HepG2 (cell line): ENCODE measurements around the gene TECTB. TPM values are rescaled to one million over a fixed set of nuclear protein-coding genes. Genes with fewer than 3 reads are reported as not detected.

Experiments used
- ARID5B ChIP-seq: IDR thresholded peaks from 2 replicates; pipeline ENCODE4 v1.4.0; 2020; ENCODE audit warnings: mild to moderate bottlenecking, missing genetic modification reagents
- ATF7-NPFF ChIP-seq: sonication (generic); formaldehyde crosslinking; IDR thresholded peaks from 2 replicates; pipeline ENCODE4 v1.8.1; 2023; ENCODE audit warnings: mild to moderate bottlenecking, low read depth, missing genetic modification reagents, moderate library complexity
- EZH2 ChIP-seq: conservative IDR thresholded peaks from 2 replicates; pipeline ENCODE4 v1.6.1; 2012; ENCODE audit warnings: mild to moderate bottlenecking, low read depth, low read length, moderate library complexity
- HNRNPUL1 ChIP-seq: fragments of 200-400 bp; formaldehyde crosslinking; IDR thresholded peaks from 2 replicates; pipeline ENCODE4 v1.6.1; 2017; ENCODE audit warnings: low read depth, mild to moderate bottlenecking, low read length, moderate library complexity
- MED8 ChIP-seq: sonication (generic); formaldehyde crosslinking; IDR thresholded peaks from 2 replicates; pipeline ENCODE4 v1.8.1; 2023; ENCODE audit warnings: mild to moderate bottlenecking, missing genetic modification reagents; ENCODE audit not compliant: insufficient replicate concordance
- MLXIP ChIP-seq: sonication (generic); formaldehyde crosslinking; IDR thresholded peaks from 2 replicates; pipeline ENCODE4 v1.9.0; 2021; ENCODE audit warnings: missing genetic modification reagents, borderline replicate concordance
- NBN ChIP-seq: fragments of 450-650 bp; conservative IDR thresholded peaks from 2 replicates; pipeline ENCODE4 v1.6.1; 2017
- NR2C2 ChIP-seq: sonication (generic); formaldehyde crosslinking; IDR thresholded peaks from 2 replicates; pipeline ENCODE4 v1.4.0; 2020; ENCODE audit warnings: missing genetic modification reagents, mild to moderate bottlenecking, moderate library complexity, borderline replicate concordance
- PCBP1 ChIP-seq: fragments of 200-400 bp; formaldehyde crosslinking; IDR thresholded peaks from 2 replicates; pipeline ENCODE4 v1.6.1; 2017; ENCODE audit warnings: mild to moderate bottlenecking, low read depth, low read length, borderline replicate concordance
- PHF21A ChIP-seq: sonication (generic); formaldehyde crosslinking; IDR thresholded peaks from 2 replicates; pipeline ENCODE4 v1.5.0; 2020; ENCODE audit warnings: mild to moderate bottlenecking, missing genetic modification reagents
- SMAD3 ChIP-seq: sonication (generic); formaldehyde crosslinking; IDR thresholded peaks from 2 replicates; pipeline ENCODE4 v1.4.0; 2020; ENCODE audit warnings: missing genetic modification reagents
- SMARCE1 ChIP-seq: fragments of 450-650 bp; IDR thresholded peaks from 2 replicates; pipeline ENCODE4 v1.6.1; 2017; ENCODE audit warnings: borderline replicate concordance
- ZFP82 ChIP-seq: sonication (generic); formaldehyde crosslinking; IDR thresholded peaks from 2 replicates; pipeline ENCODE4 v1.5.1; 2020; ENCODE audit warnings: mild to moderate bottlenecking, missing genetic modification reagents, borderline replicate concordance
- ZNF124 ChIP-seq: sonication (generic); formaldehyde crosslinking; IDR thresholded peaks from 2 replicates; pipeline ENCODE4 v1.4.0; 2020; ENCODE audit warnings: missing genetic modification reagents
- ZNF30 ChIP-seq: sonication (generic); formaldehyde crosslinking; IDR thresholded peaks from 2 replicates; pipeline ENCODE4 v1.5.0; 2020; ENCODE audit warnings: mild to moderate bottlenecking, missing genetic modification reagents
- ZNF646 ChIP-seq: sonication (generic); formaldehyde crosslinking; IDR thresholded peaks from 2 replicates; pipeline ENCODE4 v1.9.0; 2021; ENCODE audit warnings: mild to moderate bottlenecking, missing genetic modification reagents
- ZNF709 ChIP-seq: sonication (generic); formaldehyde crosslinking; IDR thresholded peaks from 2 replicates; pipeline ENCODE4 v1.5.0; 2020; ENCODE audit warnings: mild to moderate bottlenecking, missing genetic modification reagents
- polyA plus RNA-seq, 8 experiments: library from polyadenylated mRNA; depleted of rRNA in 3 of 8; stranded (reverse) in 7 of 8; unstranded in 1 of 8; fragments of >200 nt; fragmentation: Illumina TruSeq in 4 of 8; extraction: Trizol in 4 of 8; gene quantifications; 2 replicates each; pipeline versions ENCODE4 v1.2.1 to v1.2.3, GENCODE V29; 2011 to 2016; ENCODE audit warnings: low read depth in 4 of 8, missing spikeins in 1 of 8, mixed read lengths in 1 of 8; ENCODE audit not compliant: insufficient read depth in 1 of 8
- total RNA-seq, 5 experiments: library from RNA; depleted of rRNA; stranded (reverse); fragments of >200 nt; fragmentation: Illumina TruSeq; extraction: Trizol; gene quantifications; 2 replicates each; pipeline ENCODE4 v1.2.3, GENCODE V29; 2016; ENCODE audit warnings: low read depth in 1 of 5

Gene TECTB
- total and polyA plus RNA-seq, 2 of the 13 experiments (the other 11 are each of a cell fraction or from before 2014, with no cell fraction given) = 0.78 to 1.8 TPM

- no peak; the same call in 1 of the 2 replicates for TF ChIP-seq ZNF646 (CRISPR knock-in tag)
- TF ChIP-seq EZH2 = no peak
- peak; percentile 100 for TF ChIP-seq ARID5B (CRISPR knock-in tag)
- peak; percentile 94 for TF ChIP-seq NR2C2 (CRISPR knock-in tag)
- TF ChIP-seq PCBP1 = no peak
- TF ChIP-seq SMARCE1 = no peak
- no peak for TF ChIP-seq HNRNPUL1
- peak; percentile 80 for TF ChIP-seq ATF7-NPFF
- peak; percentile 99 for TF ChIP-seq PHF21A (CRISPR knock-in tag)
- TF ChIP-seq ZNF124 (CRISPR knock-in tag) = peak; percentile 94
- peak; percentile 98 for TF ChIP-seq SMAD3 (CRISPR knock-in tag)
- no peak for TF ChIP-seq NBN
- peak; percentile 99 for TF ChIP-seq MLXIP (CRISPR knock-in tag)
- peak; percentile 100 for TF ChIP-seq MED8 (CRISPR knock-in tag)
- TF ChIP-seq ZFP82 (CRISPR knock-in tag) = peak; percentile 61; the same call in 1 of the 2 replicates
- no peak for TF ChIP-seq ZNF709 (CRISPR knock-in tag)
- TF ChIP-seq ZNF30 (CRISPR knock-in tag) = no peak
These were observed 21.8 kb upstream of the TECTB start (continued) for GRCh38 chr10:112261281-112261822.
